HCT116 (cell line): ENCODE results near the gene RCSD1. TPM values are rescaled to one million over a fixed set of nuclear protein-coding genes. Genes with fewer than 3 reads are reported as not detected.

Experiments
- ATAC-seq: fragments of 200-7000 bp; cut with Tn5 transposase; 2 replicates; pipeline ENCODE4 v1.9.1; 2020; ENCODE audit warnings: mild to moderate bottlenecking, moderate library complexity
- BruUV-seq: library from RNA; stranded (reverse); fragments of 400-500 nt; replicated peaks from 2 replicates; lab custom pipeline; 2021; lab: Mats Ljungman, UMichigan
- CTCF ChIA-PET: fragments of 300-600 bp; sonication (Branson Sonifier 250); formaldehyde crosslinking; loops from one replicate; lab custom pipeline; 2021; ENCODE audit warnings: antibody characterized with exemption; lab: Charles Lee
- POLR2A ChIA-PET: fragments of 300-600, 350-600 bp; sonication (Branson Sonifier 250); formaldehyde crosslinking; loops from one replicate; lab custom pipeline; 2021; ENCODE audit warnings: antibody characterized with exemption; lab: Charles Lee
- RAD21 ChIA-PET, 2 experiments: fragments of 300-600 bp; sonication (Branson Sonifier 250); formaldehyde crosslinking; loops; one replicate each; lab custom pipeline; 2023; ENCODE audit warnings: low total read pairs in 2 of 2; ENCODE audit not compliant: uncharacterized antibody in 2 of 2, unreplicated experiment in 2 of 2, low non-redundant PET in 1 of 2; lab: Charles Lee
- DNase-seq: peaks from one replicate; pipeline ENCODE4 v3.0.0-alpha.2; 2010; ENCODE audit warnings: low read depth, low spot score
- H2AFZ ChIP-seq: fragments of 200-600 bp; shearing (Covaris generic), sonication (generic); 2 replicates; pipeline ENCODE4 v1.6.1; 2017; ENCODE audit warnings: low read depth, mixed run types, mixed read lengths, antibody characterized with exemption, low read length; ENCODE audit not compliant: poor library complexity, severe bottlenecking
- H3K27ac ChIP-seq: 2 replicates; pipeline ENCODE4 v1.5.1; 2012; ENCODE audit warnings: low read depth, low read length
- H3K27me3 ChIP-seq: fragments of 200-600 bp; sonication (generic); 2 replicates; pipeline ENCODE4 v1.6.1; 2016; ENCODE audit warnings: mixed run types, low read length, mixed read lengths; ENCODE audit not compliant: insufficient read depth
- H3K36me3 ChIP-seq, 2 experiments: fragments of 200-500 bp in 1 of 2; fragments of 200-600 bp in 1 of 2; sonication (Bioruptor generic) in 1 of 2; sonication (generic) in 1 of 2; 2 replicates each; pipeline versions ENCODE4 v1.5.1 to v1.6.1; 2014 to 2016; ENCODE audit warnings: low read length in 2 of 2, inconsistent platforms in 1 of 2, mixed read lengths in 1 of 2, mixed run types in 1 of 2; ENCODE audit not compliant: insufficient read depth in 2 of 2, control insufficient read depth in 1 of 2
- H3K4me1 ChIP-seq, 2 experiments: fragments of 200-600 bp in 1 of 2; sonication (generic) in 1 of 2; 2 replicates each; pipeline versions ENCODE4 v1.5.1 to v1.6.1; 2012 to 2017; ENCODE audit warnings: low read length in 2 of 2, inconsistent platforms in 1 of 2, mild to moderate bottlenecking in 1 of 2, mixed read lengths in 1 of 2, mixed run types in 1 of 2, moderate library complexity in 1 of 2; ENCODE audit not compliant: insufficient read depth in 2 of 2, control insufficient read depth in 1 of 2
- H3K4me2 ChIP-seq: fragments of 200-600 bp; sonication (generic); 2 replicates; pipeline ENCODE4 v1.6.1; 2017; ENCODE audit warnings: mixed run types, low read length, mixed read lengths
- H3K4me3 ChIP-seq, 2 experiments: fragments of 200-600 bp in 1 of 2; sonication (generic) in 1 of 2; replicated peaks in 1 of 2; 2 replicates each; pipeline ENCODE4 v1.5.1; 2011 to 2016; ENCODE audit warnings: low read length in 2 of 2, control low read depth in 1 of 2, low read depth in 1 of 2, mild to moderate bottlenecking in 1 of 2, mixed read lengths in 1 of 2, mixed run types in 1 of 2
- H3K79me2 ChIP-seq: fragments of 200-600 bp; sonication (generic); 2 replicates; pipeline ENCODE4 v1.6.1; 2017; ENCODE audit warnings: mild to moderate bottlenecking, mixed run types, low read length, moderate library complexity, mixed read lengths; ENCODE audit not compliant: insufficient read depth
- H3K9ac ChIP-seq: fragments of 200-600 bp; sonication (generic); 2 replicates; pipeline ENCODE4 v1.6.1; 2016; ENCODE audit warnings: low read length, mixed read lengths
- H3K9me2 ChIP-seq: fragments of 200-600 bp; sonication (generic), shearing (Covaris generic); 2 replicates; pipeline ENCODE4 v1.6.1; 2017; ENCODE audit warnings: mixed run types, mild to moderate bottlenecking, moderate library complexity; ENCODE audit not compliant: insufficient read depth
- H3K9me3 ChIP-seq, 2 experiments: fragments of 200-500 bp in 1 of 2; fragments of 200-600 bp in 1 of 2; sonication (Bioruptor generic) in 1 of 2; sonication (generic) in 1 of 2; 2 replicates each; pipeline ENCODE4 v1.6.1; 2014 to 2017; ENCODE audit warnings: low read length in 2 of 2, mixed read lengths in 2 of 2, inconsistent platforms in 1 of 2, low read depth in 1 of 2, mild to moderate bottlenecking in 1 of 2, mixed run types in 1 of 2, moderate library complexity in 1 of 2; ENCODE audit not compliant: control insufficient read depth in 1 of 2, insufficient read depth in 1 of 2
- H4K20me1 ChIP-seq: fragments of 200-600 bp; sonication (generic), shearing (Covaris generic); 2 replicates; pipeline ENCODE4 v1.6.1; 2017; ENCODE audit warnings: mixed run types, mild to moderate bottlenecking, moderate library complexity; ENCODE audit not compliant: insufficient read depth
- ATF3 ChIP-seq: IDR thresholded peaks from 2 replicates; pipeline ENCODE4 v1.6.1; 2012
- CBX3 ChIP-seq: IDR thresholded peaks from 2 replicates; pipeline ENCODE4 v1.6.1; 2012; ENCODE audit warnings: low read depth
- CEBPB ChIP-seq: IDR thresholded peaks from 2 replicates; pipeline ENCODE4 v1.6.1; 2012; ENCODE audit warnings: low read depth
- EGR1 ChIP-seq: IDR thresholded peaks from 2 replicates; pipeline ENCODE4 v1.6.1; 2012; ENCODE audit warnings: low read depth
- EZH2 ChIP-seq: fragments of 200-600 bp; sonication (generic); IDR thresholded peaks from 2 replicates; pipeline ENCODE4 v1.6.1; 2017; ENCODE audit warnings: antibody characterized with exemption, mixed run types
- FOSL1 ChIP-seq: IDR thresholded peaks from 2 replicates; pipeline ENCODE4 v1.6.1; 2012; ENCODE audit warnings: low read depth
- JUND ChIP-seq: IDR thresholded peaks from 2 replicates; pipeline ENCODE4 v1.6.1; 2012
- POLR2A ChIP-seq: IDR thresholded peaks from 2 replicates; pipeline ENCODE4 v1.7.0; 2011; ENCODE audit warnings: borderline replicate concordance; ENCODE audit not compliant: insufficient read depth, insufficient read length; ENCODE audit errors: extremely low read depth
- POLR2AphosphoS5 ChIP-seq: IDR thresholded peaks from 2 replicates; pipeline ENCODE4 v1.6.1; 2011; ENCODE audit warnings: mild to moderate bottlenecking, low read depth, low read length, moderate library complexity
- SP1 ChIP-seq: IDR thresholded peaks from 2 replicates; pipeline ENCODE4 v1.6.1; 2012; ENCODE audit warnings: low read depth
- ZBTB33 ChIP-seq: IDR thresholded peaks from 2 replicates; pipeline ENCODE4 v1.6.1; 2011; ENCODE audit warnings: mild to moderate bottlenecking, low read length, moderate library complexity; ENCODE audit not compliant: insufficient replicate concordance; ENCODE audit errors: extremely low read depth
- ZFX ChIP-seq: fragments of 450-650 bp; IDR thresholded peaks from 2 replicates; pipeline ENCODE4 v1.6.1; 2017
- intact Hi-C: fragments of 100-400 bp; cut with micrococcal nuclease; formaldehyde crosslinking; loops from 2 replicates; pipeline ENCODE4 v1.10.0; 2022
- total RNA-seq: library from RNA; stranded (reverse); gene quantifications from one replicate; pipeline ENCODE4 v1.2.1, GENCODE V29; 2021; ENCODE audit not compliant: unreplicated experiment

RCSD1 gene
- total RNA-seq, 1 experiment from 2014 or later = 0.15 TPM

DNA sequence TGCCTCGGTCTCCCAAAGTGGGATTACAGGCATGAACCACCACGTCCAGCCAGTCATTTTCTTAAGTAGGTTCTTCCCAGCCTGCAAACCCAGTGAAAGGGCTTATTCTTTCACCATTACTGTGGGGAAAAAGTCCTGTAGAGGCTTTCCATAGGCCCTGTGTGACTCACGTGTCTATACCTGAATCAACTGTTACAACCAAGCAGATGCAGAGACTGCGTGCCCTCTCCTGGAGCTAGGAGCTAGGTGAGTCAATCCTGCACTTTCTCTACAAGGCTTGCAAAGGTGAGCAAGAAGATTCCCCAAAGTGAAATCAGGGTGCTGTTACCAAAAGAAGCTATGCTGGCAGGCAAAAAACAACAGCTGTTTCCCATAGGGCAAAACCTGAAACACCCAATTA, 77.9 kb downstream of the RCSD1 start:
- Histone ChIP-seq H3K27ac (no peak overlapping the region), H4K20me1 (no peaks in the 10 kb centered on the region), H3K9me3 (no peaks in the 10 kb centered on the region), H3K27me3 (peaks cover 12% of the 10 kb centered on the region; the same call in 1 of the 2 replicates), H3K4me2 (no peak overlapping the region), H3K4me3 (no peak overlapping the region), H2AFZ (no peak overlapping the region), H3K4me1 (no peaks in the 10 kb centered on the region), H3K36me3 (no peaks in the 10 kb centered on the region), H3K79me2 (no peaks in the 10 kb centered on the region), H3K9ac (no peak overlapping the region), H3K9me2 (no peaks in the 10 kb centered on the region)
- TF ChIP-seq CBX3 (no peak), JUND (no peak), POLR2AphosphoS5 (no peak), EGR1 (no peak), SP1 (no peak), EZH2 (no peak), ZFX (no peak), POLR2A (no peak), FOSL1 (no peak), ZBTB33 (no peak), ATF3 (no peak), CEBPB (no peak)
- no TSS peak for BruUV-seq
- POLR2A ChIA-PET = no interaction called here
- CTCF ChIA-PET = no interaction called here
- DNase-seq (no peak), ATAC-seq (no peak)
- intact Hi-C loops = no loop called here
- RAD21 ChIA-PET = no interaction called here
